SK-N-DZ (cell line): Measurements from ENCODE around the gene HOXA10.

Experiments
- DNase-seq: peaks from one replicate; pipeline ENCODE4 v3.0.0-alpha.2; 2015; ENCODE audit warnings: low spot score

The HOXA10 gene

DNA sequence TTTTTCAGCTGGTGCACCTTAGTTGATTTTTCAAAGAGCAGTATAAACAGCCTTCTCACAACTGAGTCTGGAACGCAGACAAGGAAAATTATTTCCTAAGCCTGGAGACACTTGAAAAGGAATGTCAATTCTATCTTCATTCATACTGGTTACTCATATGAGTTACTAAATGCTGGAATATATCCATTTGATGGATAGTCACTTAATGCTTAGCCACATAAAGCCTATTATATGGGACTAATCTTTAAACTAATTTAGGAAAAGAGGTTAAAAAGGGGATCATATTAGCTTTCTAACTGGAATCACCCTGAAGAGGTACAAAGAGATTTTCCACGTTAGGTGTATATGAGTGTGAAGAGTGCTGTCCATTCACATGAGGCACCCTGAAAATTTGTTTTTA, 41.9 kb downstream of the HOXA10 start:
- no peak for DNase-seq

- DNase-seq: no peak
Observed at GRCh38 chr7:27131390-27131819, 42.7 kb downstream of the HOXA10 start.

DNA sequence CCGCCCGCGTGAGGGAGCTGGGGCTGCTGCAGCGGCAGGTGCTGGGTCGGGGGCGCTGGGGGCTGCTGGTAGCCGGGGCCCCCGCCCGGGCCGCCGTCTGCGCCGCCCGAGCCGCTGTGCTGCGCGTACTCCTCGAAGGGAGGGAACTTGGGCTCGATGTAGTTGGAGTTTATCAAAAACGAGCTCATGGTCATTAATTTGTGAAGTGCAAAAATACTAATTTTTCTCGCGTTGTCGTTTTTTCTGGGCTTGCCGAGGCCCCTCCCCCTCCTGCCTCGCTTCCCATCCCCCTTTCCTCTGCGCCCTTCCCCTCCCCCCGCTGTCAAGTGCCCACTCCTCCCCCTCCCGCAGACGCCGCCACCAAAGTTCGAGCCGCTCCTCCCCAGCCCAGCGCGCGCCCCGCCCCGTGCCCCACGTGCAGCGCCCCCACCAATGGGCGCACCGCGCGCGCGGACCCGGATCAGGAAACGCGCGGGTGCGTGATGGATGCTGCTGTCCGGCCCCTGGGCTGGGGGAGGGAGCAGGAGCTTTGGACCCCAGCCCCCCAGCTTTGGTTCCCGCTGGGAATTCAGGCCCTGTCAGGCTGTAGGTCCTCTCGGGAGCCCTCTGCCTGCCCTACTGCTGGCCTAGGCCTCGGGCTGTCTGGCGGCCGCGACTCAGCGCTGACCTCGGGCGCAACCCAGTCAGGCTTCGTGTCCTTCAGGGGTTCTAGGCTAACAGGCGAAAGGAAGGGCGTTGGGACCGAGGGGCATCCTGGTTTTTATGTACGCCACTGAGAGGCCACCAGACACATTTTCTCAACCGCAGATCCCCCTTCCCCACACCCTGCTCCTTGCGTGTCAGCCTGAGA, 43.4 kb downstream of the HOXA10 start, which contains the start of gene HOXA4:
HOXA4 (minus strand) TSS at position 218 of the 850 bp plus-strand sequence; CDS start at position 194, 24 bp downstream.
- DNase-seq: no peak

GRCh38 chr7:27129729-27130539, 44.2 kb downstream of the HOXA10 start:
- no peak for DNase-seq

DNA sequence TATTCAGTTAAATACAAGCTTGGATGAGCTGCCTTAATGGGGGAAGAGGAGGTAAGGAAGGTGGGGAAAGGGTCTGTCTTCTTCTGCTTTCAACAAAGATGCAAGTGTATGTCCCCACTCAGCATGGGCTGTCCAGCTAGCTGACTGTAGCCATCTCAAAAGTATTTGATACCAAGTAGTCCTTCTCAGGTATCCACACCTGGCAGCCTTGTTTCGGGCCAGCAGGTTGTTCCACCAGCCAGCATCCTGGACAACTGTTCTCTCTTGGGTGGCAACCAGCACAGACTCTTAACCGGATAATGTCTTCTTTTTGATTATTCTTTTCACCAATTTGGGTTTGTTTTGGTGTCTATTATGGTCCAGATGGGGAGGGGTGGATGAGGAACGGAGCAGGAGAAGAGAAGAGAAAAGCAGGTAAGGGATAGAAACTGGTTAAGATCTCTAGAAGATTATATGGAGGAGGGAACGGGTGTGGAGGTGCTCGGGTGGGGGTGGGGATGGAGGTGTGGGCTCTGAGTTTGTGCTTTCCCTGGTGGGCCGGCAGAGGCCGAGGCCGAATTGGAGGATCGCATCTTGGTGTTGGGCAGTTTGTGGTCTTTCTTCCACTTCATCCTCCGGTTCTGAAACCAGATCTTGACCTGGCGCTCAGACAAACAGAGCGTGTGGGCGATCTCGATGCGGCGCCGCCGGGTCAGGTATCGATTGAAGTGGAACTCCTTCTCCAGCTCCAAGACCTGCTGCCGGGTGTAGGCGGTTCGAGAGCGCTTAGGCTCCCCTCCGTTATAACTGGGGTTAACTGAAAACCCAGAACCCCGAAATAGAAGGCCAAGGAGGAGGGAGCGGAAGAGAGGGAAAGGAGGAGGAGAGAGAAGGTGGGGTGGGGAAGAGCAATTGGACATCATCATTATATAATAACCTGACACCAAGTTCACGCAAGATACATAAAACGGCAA, 45.1 kb downstream of the HOXA10 start:
- no peak for DNase-seq

- no peak for DNase-seq
Observed at GRCh38 chr7:27128034-27128433, 46.1 kb downstream of the HOXA10 start.

GRCh38 chr7:27126596-27127327, 47.4 kb downstream of the HOXA10 start:
- DNase-seq: no peak

- no peak for DNase-seq
Observed at GRCh38 chr7:27125986-27126394, 48.1 kb downstream of the HOXA10 start.

GRCh38 chr7:27124902-27125689, 49.0 kb downstream of the HOXA10 start:
- DNase-seq: no peak

DNA sequence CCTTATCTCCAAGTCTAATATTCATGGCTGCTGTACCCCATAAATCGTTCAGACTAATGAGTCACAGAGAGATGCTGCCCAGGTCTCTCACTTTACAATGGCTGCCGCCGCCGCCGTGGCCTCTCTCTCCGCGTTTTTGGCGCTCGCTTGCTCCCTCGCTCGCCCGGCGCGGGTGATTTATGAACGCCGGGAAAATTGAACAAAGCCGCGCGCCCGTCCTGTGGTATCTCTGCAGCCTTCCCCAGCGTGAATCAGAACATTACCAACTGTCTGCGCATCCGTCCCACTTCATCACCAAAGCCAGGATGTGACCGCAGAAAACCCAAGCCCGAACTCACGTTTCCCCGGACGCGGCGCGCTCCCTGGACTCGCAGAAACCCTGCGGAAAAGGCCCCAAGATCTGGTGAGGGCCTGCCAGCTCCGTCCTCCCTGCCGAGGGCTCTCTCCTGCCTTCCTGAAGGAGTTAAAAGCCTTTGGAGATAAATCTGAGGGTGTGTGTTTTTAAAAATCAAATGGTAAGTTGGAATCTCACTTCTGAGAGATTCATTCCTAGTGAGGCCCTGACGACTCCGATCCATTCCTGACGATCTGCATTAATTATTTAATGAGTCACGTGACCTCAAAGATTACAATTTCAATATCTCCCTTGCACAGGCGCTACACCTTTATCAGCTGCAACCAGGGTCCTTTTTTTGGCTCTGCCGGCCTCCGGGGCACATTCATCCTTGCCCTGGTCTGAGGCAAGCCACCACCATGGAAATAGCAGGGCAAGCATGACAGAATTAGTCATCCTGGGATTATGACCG, 49.8 kb downstream of the HOXA10 start:
- no peak for DNase-seq

DNA sequence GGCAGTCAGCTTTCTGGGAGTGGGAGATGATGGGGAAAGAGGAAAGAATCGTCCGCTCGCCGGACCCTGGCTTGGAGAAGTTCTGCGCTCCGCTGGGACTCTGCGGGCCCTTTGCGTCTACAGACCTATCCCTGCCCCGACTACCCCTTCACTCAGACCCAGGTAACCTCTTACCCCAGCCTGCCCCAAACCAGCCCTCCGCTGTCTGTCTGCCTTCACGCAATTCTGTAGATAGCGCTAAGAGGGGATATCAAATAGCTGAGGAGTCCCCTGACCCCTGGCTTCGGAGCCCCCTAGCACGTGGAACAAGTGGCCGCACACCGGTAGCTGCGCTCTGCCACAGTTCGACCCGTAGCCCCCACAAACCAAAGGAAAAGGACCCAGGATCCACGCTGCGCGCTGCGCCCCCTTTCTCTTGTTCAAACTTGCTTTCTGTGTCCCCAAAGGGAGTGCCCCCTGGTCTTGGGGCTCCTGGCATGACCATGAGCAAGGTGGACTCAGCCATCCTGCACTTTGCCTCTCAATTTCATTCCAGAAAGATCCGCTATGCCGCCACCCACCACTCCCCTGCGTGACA, 50.6 kb downstream of the HOXA10 start:
- DNase-seq: no peak

DNA sequence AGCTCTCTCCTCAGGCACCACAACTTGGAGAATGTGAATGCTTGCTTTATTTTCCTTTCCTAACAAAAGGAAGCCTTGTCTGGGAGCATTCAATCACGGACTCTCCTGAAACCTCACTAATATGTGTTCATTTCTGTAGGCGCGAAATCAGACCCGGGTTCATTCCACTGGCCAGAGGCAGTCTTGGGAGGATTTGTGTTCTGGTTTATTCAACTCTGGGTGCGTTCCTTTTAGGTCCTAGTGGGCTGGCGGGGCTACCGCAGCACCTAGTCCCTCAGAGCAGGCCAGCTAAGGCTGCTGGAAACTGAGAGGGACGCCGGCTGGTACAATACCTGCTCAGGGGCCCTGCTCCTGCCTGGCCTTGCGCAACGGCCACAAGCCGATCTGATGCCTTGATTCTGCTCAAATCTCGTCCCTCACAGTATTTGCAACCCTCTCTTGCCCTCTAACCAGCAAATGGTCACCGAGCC, 51.1 kb downstream of the HOXA10 start:
- no peak for DNase-seq

DNA sequence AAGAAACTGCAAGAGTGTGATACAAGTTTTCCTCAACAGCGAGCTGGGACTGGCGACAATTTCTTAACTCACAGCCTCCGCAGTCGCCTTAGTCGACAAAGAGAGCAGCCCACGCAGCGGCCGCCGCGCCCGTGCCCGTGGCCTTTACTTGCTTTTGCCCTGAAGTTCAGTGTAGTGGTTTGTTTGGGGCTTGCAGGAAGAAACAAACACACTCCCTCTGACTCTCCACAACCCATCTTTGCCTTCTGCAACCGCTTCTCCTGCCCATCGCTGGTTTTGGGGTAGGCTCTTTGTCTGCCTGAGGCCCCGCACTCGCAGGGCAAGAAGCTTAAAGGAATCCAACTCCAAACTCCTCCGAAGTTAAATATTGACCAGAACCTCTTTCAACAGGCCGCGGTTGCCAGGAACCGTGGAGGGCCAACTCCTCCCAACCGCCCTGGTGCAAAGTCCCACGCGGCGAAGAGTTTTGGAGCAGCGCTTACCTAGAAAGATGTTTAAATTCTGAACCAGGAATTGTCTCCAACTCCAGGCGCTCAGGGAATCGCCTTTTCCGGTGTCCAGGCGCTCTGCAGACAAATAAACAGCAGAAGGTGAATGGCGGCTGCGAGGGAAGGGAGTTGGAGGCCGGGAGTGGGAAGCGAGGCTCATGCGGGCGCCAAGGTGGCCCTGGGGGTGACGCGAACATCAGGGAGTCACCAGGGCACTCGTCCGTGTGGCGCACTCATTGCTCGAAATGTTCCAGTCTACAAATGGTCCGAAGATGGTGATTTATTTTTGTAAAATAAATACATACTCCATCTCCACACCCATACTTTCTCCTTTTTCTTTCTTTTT, 51.8 kb downstream of the HOXA10 start:
- no peak for DNase-seq

- DNase-seq: no peak
Observed at GRCh38 chr7:27121684-27122076, 52.4 kb downstream of the HOXA10 start.
